GM21423 (cell line): ENCODE results near the gene DZANK1.
"Not testable (repeated sequence)": the region's sequence is repeated elsewhere in the genome, so short reads cannot be mapped to it uniquely, and the experiment has no call there.

ENCODE experiments used
- ATAC-seq: cut with Tn5 transposase; IDR thresholded peaks from one replicate; pipeline ENCODE4 v1.9.1; 2021; ENCODE audit warnings: mild to moderate bottlenecking, moderate library complexity; ENCODE audit not compliant: unreplicated experiment

Gene DZANK1

GRCh38 chr20:18380908-18381529 is 85.8 kb downstream of the DZANK1 start:
- ATAC-seq, result no peak

GRCh38 chr20:18377896-18378481 is 88.8 kb downstream of the DZANK1 start:
- no peak for ATAC-seq

GRCh38 chr20:18375551-18375950 is 91.3 kb downstream of the DZANK1 start:
- not testable (repeated sequence) for ATAC-seq

- ATAC-seq, result no peak
These were observed 94.5 kb downstream of the DZANK1 start for GRCh38 chr20:18372296-18372695.

- no peak for ATAC-seq
These were observed 102.1 kb downstream of the DZANK1 start for GRCh38 chr20:18364768-18365167.

GRCh38 chr20:18363708-18364107 is 103.1 kb downstream of the DZANK1 start:
- ATAC-seq, result no peak

- no peak for ATAC-seq
These were observed 103.9 kb downstream of the DZANK1 start for GRCh38 chr20:18362916-18363315.

GRCh38 chr20:18361678-18362077 is 105.2 kb downstream of the DZANK1 start:
- no peak for ATAC-seq

- ATAC-seq, result no peak
These were observed 106.2 kb downstream of the DZANK1 start for GRCh38 chr20:18360635-18361034.

GRCh38 chr20:18359854-18360253 is 107.0 kb downstream of the DZANK1 start:
- ATAC-seq, result no peak

GRCh38 chr20:18349749-18350148 is 117.1 kb downstream of the DZANK1 start:
- not testable (repeated sequence) for ATAC-seq
